Neural cell (in vitro differentiated cells): ENCODE data around the gene RPS8.

Experiments
- CTCF ChIP-seq: fragments of 450-650 bp; IDR thresholded peaks from 2 replicates; pipeline ENCODE4 v1.5.1; 2014; ENCODE audit warnings: antibody characterized with exemption, mild to moderate bottlenecking, moderate library complexity; ENCODE audit not compliant: poor library complexity, severe bottlenecking
- EP300 ChIP-seq: fragments of 450-650 bp; conservative IDR thresholded peaks from 2 replicates; pipeline ENCODE4 v1.6.1; 2014; ENCODE audit warnings: antibody characterized with exemption, mild to moderate bottlenecking, moderate library complexity; ENCODE audit not compliant: poor library complexity, severe bottlenecking
- POLR2AphosphoS5 ChIP-seq: IDR thresholded peaks from 2 replicates; pipeline ENCODE4 v1.6.1; 2012
- RAD21 ChIP-seq: fragments of 450-650 bp; conservative IDR thresholded peaks from 2 replicates; pipeline ENCODE4 v1.6.1; 2014; ENCODE audit warnings: antibody characterized with exemption, mild to moderate bottlenecking, moderate library complexity
- REST ChIP-seq: IDR thresholded peaks from 2 replicates; pipeline ENCODE4 v1.6.1; 2012; ENCODE audit warnings: borderline replicate concordance
- SMC3 ChIP-seq: fragments of 450-650 bp; conservative IDR thresholded peaks from 2 replicates; pipeline ENCODE4 v1.6.1; 2014; ENCODE audit warnings: antibody characterized with exemption, mild to moderate bottlenecking, moderate library complexity; ENCODE audit not compliant: poor library complexity
- TAF1 ChIP-seq: IDR thresholded peaks from 2 replicates; pipeline ENCODE4 v1.6.1; 2012; ENCODE audit warnings: low read depth

GRCh38 chr1:44733784-44734183 is 41.6 kb upstream of the RPS8 start:
- TF ChIP-seq TAF1: no peak
- no peak for TF ChIP-seq CTCF
- TF ChIP-seq RAD21: no peak
- TF ChIP-seq EP300: no peak
- TF ChIP-seq SMC3: no peak
- TF ChIP-seq REST: no peak
- no peak for TF ChIP-seq POLR2AphosphoS5
